ENCODE measurements around the gene EIF3A.
A peak's percentile ranks its signal among the peaks of the same experiment; 100 is the strongest.
"Not testable (repeated sequence)": the region's sequence is repeated elsewhere in the genome, so short reads cannot be mapped to it uniquely, and the experiment has no call there.

EIF3A gene

GRCh38 chr10:119080521-119081259 lies at the start of gene EIF3A:
EIF3A (minus strand) TSS chr10:119080817; CDS start chr10:119080676, 141 bp downstream.
- peak; percentile 73 to 75 for DNase-seq (ENCODE audit: low read depth in 2 of 2)

GRCh38 chr10:119129721-119130120 lies 49.1 kb upstream of the EIF3A start:
- DNase-seq (ENCODE audit: low read depth in 2 of 2) = no peak

- no peak for DNase-seq (ENCODE audit: low read depth in 2 of 2)
Measured at GRCh38 chr10:119125942-119126341, 45.3 kb upstream of the EIF3A start.

- DNase-seq (ENCODE audit: low read depth in 2 of 2) = no peak
Measured at GRCh38 chr10:119120875-119121274, 40.3 kb upstream of the EIF3A start.

GRCh38 chr10:119120413-119120867 lies 39.8 kb upstream of the EIF3A start:
- no peak for DNase-seq (ENCODE audit: low read depth in 2 of 2)

GRCh38 chr10:119119400-119119799 lies 38.8 kb upstream of the EIF3A start:
- DNase-seq (ENCODE audit: low read depth in 2 of 2) = no peak

- no peak for DNase-seq (ENCODE audit: low read depth in 2 of 2)
Measured at GRCh38 chr10:119118231-119118630, 37.6 kb upstream of the EIF3A start.

- DNase-seq (ENCODE audit: low read depth in 2 of 2) = no peak
Measured at GRCh38 chr10:119116326-119116951, 35.8 kb upstream of the EIF3A start.

GRCh38 chr10:119115926-119116325 lies 35.3 kb upstream of the EIF3A start:
- no peak for DNase-seq (ENCODE audit: low read depth in 2 of 2)

- DNase-seq (ENCODE audit: low read depth in 2 of 2) = peak; percentile 54 to 58
Measured at GRCh38 chr10:119113751-119114732, 33.4 kb upstream of the EIF3A start.

GRCh38 chr10:119112056-119112455 lies 31.4 kb upstream of the EIF3A start:
- DNase-seq (ENCODE audit: low read depth in 2 of 2) = no peak

GRCh38 chr10:119107771-119108170 lies 27.2 kb upstream of the EIF3A start:
- not testable (repeated sequence) for DNase-seq (ENCODE audit: low read depth in 2 of 2)

- DNase-seq (ENCODE audit: low read depth in 2 of 2) = not testable (repeated sequence)
Measured at GRCh38 chr10:119107106-119107505, 26.5 kb upstream of the EIF3A start.

GRCh38 chr10:119105899-119106298 lies 25.3 kb upstream of the EIF3A start:
- not testable (repeated sequence) for DNase-seq (ENCODE audit: low read depth in 2 of 2)

GRCh38 chr10:119105155-119105554 lies 24.5 kb upstream of the EIF3A start:
- DNase-seq (ENCODE audit: low read depth in 2 of 2) = no peak

- DNase-seq (ENCODE audit: low read depth in 2 of 2) = no peak
Measured at GRCh38 chr10:119104654-119105015, 24.0 kb upstream of the EIF3A start.

- DNase-seq (ENCODE audit: low read depth in 2 of 2) = no peak
Measured at GRCh38 chr10:119103903-119104653, 23.5 kb upstream of the EIF3A start, which contains the start of gene DENND10. DENND10 (plus strand) TSS chr10:119104113; CDS start chr10:119104143, 30 bp downstream.

GRCh38 chr10:119103241-119103902 lies 22.8 kb upstream of the EIF3A start:
- DNase-seq (ENCODE audit: low read depth in 2 of 2) = no peak

- DNase-seq (ENCODE audit: low read depth in 2 of 2) = no peak
Measured at GRCh38 chr10:119101366-119102098, 20.9 kb upstream of the EIF3A start.
